Measurements from ENCODE around the gene RRP1B. TPM values are rescaled to one million over a fixed set of nuclear protein-coding genes. Genes with fewer than 3 reads are reported as not detected.

Gene RRP1B
- total RNA-seq, 1 experiment from 2014 or later: 55.9 TPM

- H3K36me3 ChIP-seq (ENCODE audit: control insufficient read depth in 1 of 2, insufficient read depth in 2 of 2, low read length in 2 of 2): peaks cover 33 to 49% of the 10 kb centered on the region in 2 experiments; a peak in 3 of 4 replicates
- no peak overlapping the region for H3K4me3 ChIP-seq (replicated peaks in 1 of 2; ENCODE audit: low read depth in 1 of 2, low read length in 2 of 2)
- H3K4me1 ChIP-seq (ENCODE audit: control insufficient read depth in 1 of 2, insufficient read depth in 2 of 2, low read length in 2 of 2): no peaks in the 10 kb centered on the region
- H3K27me3 ChIP-seq (ENCODE audit: insufficient read depth, low read length): no peaks in the 10 kb centered on the region
- DNase-seq (ENCODE audit: low read depth, low spot score) (no peak), ATAC-seq (no peak)
- H3K4me2 ChIP-seq (ENCODE audit: low read length): no peak overlapping the region
- no peaks in the 10 kb centered on the region for H4K20me1 ChIP-seq (ENCODE audit: insufficient read depth)
- ChIA-PET POLR2A (no interaction called here), RAD21 (ENCODE audit: low non-redundant PET in 1 of 2, low total read pairs in 2 of 2, uncharacterized antibody in 2 of 2, unreplicated experiment in 2 of 2) (no interaction called here), CTCF (no interaction called here)
- no peak for TF ChIP-seq MAX (IDR thresholded peaks at IDR 0.05)
- BruUV-seq (replicated peaks): no TSS peak
- no peak overlapping the region for H3K27ac ChIP-seq (ENCODE audit: low read depth, low read length)
- H3K9ac ChIP-seq (ENCODE audit: low read length): no peak overlapping the region
- H3K79me2 ChIP-seq (ENCODE audit: insufficient read depth, low read length): no peaks in the 10 kb centered on the region
- no peaks in the 10 kb centered on the region for H3K9me3 ChIP-seq (ENCODE audit: control insufficient read depth in 1 of 2, insufficient read depth in 1 of 2, low read depth in 1 of 2, low read length in 2 of 2)
- no peak overlapping the region for H2AFZ ChIP-seq (ENCODE audit: low read depth, low read length, poor library complexity, severe bottlenecking)
- intact Hi-C loops (cut with micrococcal nuclease): no loop called here
- no peaks in the 10 kb centered on the region for H3K9me2 ChIP-seq (ENCODE audit: insufficient read depth)
Observed at GRCh38 chr21:43694437-43695079, 35.2 kb downstream of the RRP1B start.

- no peak for ATAC-seq
- no peak overlapping the region for H3K4me3 ChIP-seq (replicated peaks in 1 of 2; ENCODE audit: low read depth in 1 of 2, low read length in 2 of 2)
Observed at GRCh38 chr21:43696214-43696613, 36.9 kb downstream of the RRP1B start.

More at GRCh38 chr21:43696214-43696613, 36.9 kb downstream of the RRP1B start:
- intact Hi-C loops (cut with micrococcal nuclease): no loop called here
- H3K27me3 ChIP-seq (ENCODE audit: insufficient read depth, low read length): no peaks in the 10 kb centered on the region
- H3K9me2 ChIP-seq (ENCODE audit: insufficient read depth): no peaks in the 10 kb centered on the region
- DNase-seq (ENCODE audit: low read depth, low spot score): no peak
- no peak overlapping the region for H3K9ac ChIP-seq (ENCODE audit: low read length)
- ChIA-PET CTCF (no interaction called here), RAD21 (ENCODE audit: low non-redundant PET in 1 of 2, low total read pairs in 2 of 2, uncharacterized antibody in 2 of 2, unreplicated experiment in 2 of 2) (no interaction called here), POLR2A (no interaction called here)
- no peak overlapping the region for H3K4me2 ChIP-seq (ENCODE audit: low read length)
- no peaks in the 10 kb centered on the region for H3K79me2 ChIP-seq (ENCODE audit: insufficient read depth, low read length)
- no TSS peak for BruUV-seq (replicated peaks)
- TF ChIP-seq POLR2A (IDR thresholded peaks at IDR 0.05; ENCODE audit: borderline replicate concordance, extremely low read depth, insufficient read depth, insufficient read length) (no peak), CTCF (IDR thresholded peaks at IDR 0.05 in 2 of 3, conservative IDR thresholded peaks at IDR 0.05 in 1 of 3; ENCODE audit: borderline replicate concordance in 1 of 3, insufficient read depth in 1 of 3, low read depth in 2 of 3, low read length in 2 of 3) (no peak), YY1 (IDR thresholded peaks at IDR 0.05; ENCODE audit: extremely low read depth, insufficient replicate concordance, low read depth, low read length) (no peak), ZNF274 (IDR thresholded peaks at IDR 0.05; ENCODE audit: low read depth, low read length) (no peak)
- no peak overlapping the region for H3K27ac ChIP-seq (ENCODE audit: low read depth, low read length)
- no peaks in the 10 kb centered on the region for H3K9me3 ChIP-seq (ENCODE audit: control insufficient read depth in 1 of 2, insufficient read depth in 1 of 2, low read depth in 1 of 2, low read length in 2 of 2)
- peaks cover 27 to 32% of the 10 kb centered on the region in 2 experiments; a peak in 3 of 4 replicates for H3K36me3 ChIP-seq (ENCODE audit: control insufficient read depth in 1 of 2, insufficient read depth in 2 of 2, low read length in 2 of 2)
- no peaks in the 10 kb centered on the region for H4K20me1 ChIP-seq (ENCODE audit: insufficient read depth)
- no peak overlapping the region for H2AFZ ChIP-seq (ENCODE audit: low read depth, low read length, poor library complexity, severe bottlenecking)
- peaks cover 7 to 12% of the 10 kb centered on the region in 2 experiments for H3K4me1 ChIP-seq (ENCODE audit: control insufficient read depth in 1 of 2, insufficient read depth in 2 of 2, low read length in 2 of 2)
